Osteoblast (primary cell): Measurements from ENCODE around the gene ZNF169. TPM values are rescaled to one million over a fixed set of nuclear protein-coding genes. Genes with fewer than 3 reads are reported as not detected.
"Not testable (repeated sequence)": the region's sequence is repeated elsewhere in the genome, so short reads cannot be mapped to it uniquely, and the experiment has no call there.

Experiments
- DNase-seq: peaks from one replicate; pipeline ENCODE4 v3.0.0; 2011; ENCODE audit warnings: low spot score, mixed read lengths; ENCODE audit not compliant: insufficient read length; ENCODE audit errors: missing footprints
- H2AFZ ChIP-seq: 2 replicates; pipeline ENCODE4 v1.6.0; 2011; ENCODE audit warnings: mild to moderate bottlenecking, low read length
- H3K27ac ChIP-seq: 2 replicates; pipeline ENCODE4 v1.5.1; 2011; ENCODE audit warnings: mild to moderate bottlenecking, low read depth, low read length, moderate library complexity
- H3K27me3 ChIP-seq: 2 replicates; pipeline ENCODE4 v1.6.0; 2012; ENCODE audit warnings: mild to moderate bottlenecking, control low read depth, inconsistent platforms, low read length, moderate library complexity; ENCODE audit not compliant: insufficient read depth
- H3K36me3 ChIP-seq: 2 replicates; pipeline ENCODE4 v1.5.1; 2011; ENCODE audit warnings: mild to moderate bottlenecking, low read length, control low read depth, moderate library complexity; ENCODE audit not compliant: insufficient read depth
- H3K4me1 ChIP-seq: 2 replicates; pipeline ENCODE4 v1.5.1; 2011; ENCODE audit warnings: mild to moderate bottlenecking, low read length, control low read depth, moderate library complexity; ENCODE audit not compliant: insufficient read depth
- H3K4me2 ChIP-seq: 2 replicates; pipeline ENCODE4 v1.6.0; 2011; ENCODE audit warnings: mild to moderate bottlenecking, low read length; ENCODE audit not compliant: insufficient read depth
- H3K4me3 ChIP-seq: fragments of 200-600 bp; sonication (generic); 3 replicates; pipeline ENCODE4 v1.5.1; 2012; ENCODE audit warnings: mild to moderate bottlenecking, low read length, inconsistent platforms; ENCODE audit not compliant: insufficient read depth
- H3K79me2 ChIP-seq: 2 replicates; pipeline ENCODE4 v1.6.0; 2012; ENCODE audit warnings: mild to moderate bottlenecking, low read length, control low read depth, inconsistent platforms; ENCODE audit not compliant: insufficient read depth
- H3K9me3 ChIP-seq: 2 replicates; pipeline ENCODE4 v1.5.1; 2011; ENCODE audit warnings: low read depth, low read length, control low read depth
- H4K20me1 ChIP-seq: 2 replicates; pipeline ENCODE4 v1.6.0; 2012; ENCODE audit warnings: mild to moderate bottlenecking, low read length, control low read depth; ENCODE audit not compliant: insufficient read depth
- total RNA-seq: library from RNA; depleted of rRNA; stranded (reverse); fragments of >200 nt; gene quantifications from 2 replicates; pipeline ENCODE4 v1.2.3, GENCODE V29; 2012
- TF ChIP-seq, protein P1 (sequence below): IDR thresholded peaks from 2 replicates; pipeline ENCODE4 v1.5.1; 2011; ENCODE audit warnings: mild to moderate bottlenecking, low read depth, low read length, moderate library complexity; ENCODE audit errors: extremely low read depth

ZNF169 gene
- total RNA-seq, 1 donor, result 4.0 TPM

DNA sequence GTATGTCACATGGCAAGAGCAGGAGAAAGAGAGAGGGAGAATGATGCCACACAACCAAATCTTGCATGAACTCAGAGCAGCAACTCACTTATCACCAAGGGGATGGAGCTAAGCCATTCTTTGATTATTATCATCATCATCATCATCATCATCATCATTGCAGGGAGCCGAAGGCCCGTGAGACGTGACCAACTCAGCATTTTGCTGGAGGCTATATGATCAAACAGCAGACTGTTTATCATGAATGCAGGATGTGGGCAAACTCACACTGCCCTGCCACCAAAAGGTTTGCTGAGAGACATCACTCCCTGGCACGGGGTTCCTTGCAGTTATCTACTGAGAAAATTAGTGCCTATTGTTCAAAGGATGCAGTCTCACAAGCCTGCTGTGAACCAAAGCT is 8.6 kb upstream of the ZNF169 start:
- Histone ChIP-seq H3K27ac (no peak overlapping the region), H3K4me2 (no peak overlapping the region), H3K9me3 (no peaks in the 10 kb centered on the region), H4K20me1 (no peaks in the 10 kb centered on the region), H3K79me2 (no peaks in the 10 kb centered on the region), H3K4me3 (no peak overlapping the region), H2AFZ (no peak overlapping the region), H3K36me3 (no peaks in the 10 kb centered on the region), H3K4me1 (no peaks in the 10 kb centered on the region), H3K27me3 (no peaks in the 10 kb centered on the region)
- TF ChIP-seq, protein P1, sequence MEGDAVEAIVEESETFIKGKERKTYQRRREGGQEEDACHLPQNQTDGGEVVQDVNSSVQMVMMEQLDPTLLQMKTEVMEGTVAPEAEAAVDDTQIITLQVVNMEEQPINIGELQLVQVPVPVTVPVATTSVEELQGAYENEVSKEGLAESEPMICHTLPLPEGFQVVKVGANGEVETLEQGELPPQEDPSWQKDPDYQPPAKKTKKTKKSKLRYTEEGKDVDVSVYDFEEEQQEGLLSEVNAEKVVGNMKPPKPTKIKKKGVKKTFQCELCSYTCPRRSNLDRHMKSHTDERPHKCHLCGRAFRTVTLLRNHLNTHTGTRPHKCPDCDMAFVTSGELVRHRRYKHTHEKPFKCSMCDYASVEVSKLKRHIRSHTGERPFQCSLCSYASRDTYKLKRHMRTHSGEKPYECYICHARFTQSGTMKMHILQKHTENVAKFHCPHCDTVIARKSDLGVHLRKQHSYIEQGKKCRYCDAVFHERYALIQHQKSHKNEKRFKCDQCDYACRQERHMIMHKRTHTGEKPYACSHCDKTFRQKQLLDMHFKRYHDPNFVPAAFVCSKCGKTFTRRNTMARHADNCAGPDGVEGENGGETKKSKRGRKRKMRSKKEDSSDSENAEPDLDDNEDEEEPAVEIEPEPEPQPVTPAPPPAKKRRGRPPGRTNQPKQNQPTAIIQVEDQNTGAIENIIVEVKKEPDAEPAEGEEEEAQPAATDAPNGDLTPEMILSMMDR, result no peak
- no peak for DNase-seq

DNA sequence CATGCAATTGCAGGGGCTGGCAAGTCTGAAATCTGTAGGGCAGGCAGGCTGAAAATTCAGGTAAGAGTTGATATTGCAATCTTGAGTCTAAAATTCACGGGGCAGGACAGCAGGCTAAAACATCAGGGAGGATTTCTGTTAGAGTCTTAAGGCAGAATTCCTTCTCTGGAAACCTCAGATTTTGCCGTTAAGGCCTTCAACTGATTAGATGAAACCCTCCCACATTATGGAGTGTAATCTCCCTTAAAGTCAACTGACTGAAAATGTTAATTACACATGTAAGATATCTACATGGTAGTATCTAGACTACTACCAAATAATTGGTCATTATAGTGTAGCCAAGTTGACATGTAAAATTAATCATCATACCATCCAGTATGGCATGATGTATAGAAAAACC is 3.1 kb upstream of the ZNF169 start:
- H3K79me2 ChIP-seq, result peaks cover 11% of the 10 kb centered on the region
- TF ChIP-seq, protein P1, result no peak
- no peak for DNase-seq

DNA sequence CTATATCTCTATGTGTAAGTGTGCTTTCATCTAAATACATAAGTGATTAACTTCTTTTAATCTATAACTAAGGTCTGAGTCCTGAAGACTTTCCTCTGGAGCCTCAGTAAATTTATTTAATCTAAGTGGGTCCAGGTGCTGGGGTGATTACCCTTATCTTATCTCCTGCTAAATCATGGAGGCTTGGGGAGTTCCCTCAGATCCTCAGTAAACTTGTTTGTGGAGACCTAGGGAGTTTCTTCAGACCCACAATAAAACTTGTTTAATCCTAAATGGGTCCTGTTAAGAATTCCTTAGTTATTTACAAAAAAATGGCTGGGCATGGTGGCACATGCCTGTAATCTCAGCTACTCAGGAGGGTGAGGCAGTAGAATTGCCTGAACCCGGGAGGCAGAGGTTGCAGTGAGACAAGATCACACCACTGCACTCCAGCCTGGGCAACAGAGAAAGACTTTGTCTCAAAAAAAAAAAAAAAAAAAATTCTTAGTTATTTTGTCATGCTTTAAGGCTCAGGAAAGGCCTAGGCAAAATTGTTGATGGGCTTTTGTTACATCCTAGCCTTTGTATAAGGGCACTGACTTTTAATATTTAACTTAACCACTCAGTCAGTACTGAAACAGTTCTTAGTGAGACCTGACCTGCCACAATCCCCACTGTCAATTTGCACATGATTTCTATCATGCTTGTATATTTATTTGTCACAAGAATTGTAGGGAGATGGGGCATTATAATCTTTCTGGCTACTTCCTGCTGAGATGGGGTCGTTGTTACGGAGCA is 6.7 kb downstream of the ZNF169 start:
- H3K4me3 ChIP-seq, H3K9me3 ChIP-seq, H3K27ac ChIP-seq, DNase-seq, H3K4me2 ChIP-seq, H3K27me3 ChIP-seq, H4K20me1 ChIP-seq, H3K36me3 ChIP-seq, H2AFZ ChIP-seq, H3K4me1 ChIP-seq: not testable (repeated sequence)
- H3K79me2 ChIP-seq, result peaks cover 13% of the 10 kb centered on the region

More for the DNA sequence above, 3.1 kb upstream of the ZNF169 start:
- H3K4me3 ChIP-seq, result no peak overlapping the region
- H2AFZ ChIP-seq, result no peak overlapping the region
- no peak overlapping the region for H3K27ac ChIP-seq
- no peaks in the 10 kb centered on the region for H4K20me1 ChIP-seq
- H3K27me3 ChIP-seq, result peaks cover 3% of the 10 kb centered on the region
- peaks cover 3% of the 10 kb centered on the region for H3K4me1 ChIP-seq
- no peak overlapping the region for H3K4me2 ChIP-seq
- H3K9me3 ChIP-seq, result no peaks in the 10 kb centered on the region
- no peaks in the 10 kb centered on the region for H3K36me3 ChIP-seq

DNA sequence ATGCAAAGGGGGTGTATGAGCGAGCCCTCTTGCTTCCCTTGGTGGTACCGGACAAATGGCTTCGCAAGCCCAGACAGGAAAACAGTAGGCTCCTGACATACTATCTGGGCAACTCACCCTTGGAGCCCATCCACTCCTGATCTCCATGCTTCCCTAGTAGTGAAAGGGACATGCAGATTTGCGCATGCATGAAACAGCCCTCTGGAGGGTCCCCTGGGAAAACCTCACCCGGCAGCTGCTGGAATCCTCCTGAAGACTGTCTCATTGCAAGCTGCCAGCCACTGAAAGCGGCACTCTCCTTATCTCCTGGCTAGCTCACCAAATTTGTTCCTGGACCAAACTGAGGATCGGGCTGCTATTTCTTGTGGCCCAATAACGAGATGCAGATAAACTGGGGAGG is 10.2 kb downstream of the ZNF169 start:
- H3K4me2 ChIP-seq, result no peak overlapping the region
- no peaks in the 10 kb centered on the region for H3K9me3 ChIP-seq
- no peak overlapping the region for H3K4me3 ChIP-seq
- no peaks in the 10 kb centered on the region for H3K79me2 ChIP-seq
- H4K20me1 ChIP-seq, result no peaks in the 10 kb centered on the region
- no peaks in the 10 kb centered on the region for H3K4me1 ChIP-seq
- H3K27ac ChIP-seq, result no peak overlapping the region
- no peaks in the 10 kb centered on the region for H3K27me3 ChIP-seq
- H3K36me3 ChIP-seq, result no peaks in the 10 kb centered on the region
- no peak overlapping the region for H2AFZ ChIP-seq
- no peak for DNase-seq
- TF ChIP-seq, protein P1, result no peak
